Colonic mucosa (tissue), 4 donors: ENCODE data around the gene TMCC3. TPM values are rescaled to one million over a fixed set of nuclear protein-coding genes. Genes with fewer than 3 reads are reported as not detected.

ENCODE experiments used
- DNase-seq: peaks from one replicate; pipeline ENCODE4 v3.0.0-alpha.2; 2020
- H3K27ac ChIP-seq: fragments of 200-600 bp; one replicate; pipeline ENCODE4 v1.8.0; 2021
- H3K27me3 ChIP-seq: fragments of 200-600 bp; one replicate; pipeline ENCODE4 v1.8.0; 2021
- H3K36me3 ChIP-seq: fragments of 200-600 bp; one replicate; pipeline ENCODE4 v1.8.0; 2021
- H3K4me1 ChIP-seq: fragments of 200-600 bp; one replicate; pipeline ENCODE4 v1.8.0; 2021; ENCODE audit warnings: mild to moderate bottlenecking
- H3K4me3 ChIP-seq: fragments of 200-600 bp; one replicate; pipeline ENCODE4 v1.8.0; 2021
- H3K9ac ChIP-seq, 2 donors: one replicate each; pipeline ENCODE4 v1.7.0; 2013; ENCODE audit warnings: control low read depth in 2 of 2, low read depth in 2 of 2, low read length in 2 of 2
- H3K9me3 ChIP-seq: fragments of 200-600 bp; one replicate; pipeline ENCODE4 v1.8.0; 2021
- intact Hi-C: fragments of 100-400 bp; cut with DNase I; formaldehyde crosslinking; loops from one replicate; pipeline ENCODE4 v1.14.1; 2022
- total RNA-seq, 2 donors: library from RNA; stranded (reverse); fragmentation: NEBNext Ultra II Directional in 1 of 2; extraction: Animal tissue kit (Norgen Biotek cat#: 25700) in 1 of 2; gene quantifications; one replicate each; pipeline ENCODE4 v1.2.1, GENCODE V29; 2021
- TF ChIP-seq, protein P1 (sequence below): fragments of 200-600 bp; IDR thresholded peaks from one replicate; pipeline ENCODE4 v1.8.0; 2022; ENCODE audit warnings: antibody characterized with exemption, mild to moderate bottlenecking
- donor health status: healthy.
- donor health status: DM: no; HTN: no; CAD: no.
- donor health status: DM: no; HTN: no; CAD: no.

TMCC3 gene
- total RNA-seq, 2 donors from 2014 or later: 21.4 to 77.4 TPM

DNA sequence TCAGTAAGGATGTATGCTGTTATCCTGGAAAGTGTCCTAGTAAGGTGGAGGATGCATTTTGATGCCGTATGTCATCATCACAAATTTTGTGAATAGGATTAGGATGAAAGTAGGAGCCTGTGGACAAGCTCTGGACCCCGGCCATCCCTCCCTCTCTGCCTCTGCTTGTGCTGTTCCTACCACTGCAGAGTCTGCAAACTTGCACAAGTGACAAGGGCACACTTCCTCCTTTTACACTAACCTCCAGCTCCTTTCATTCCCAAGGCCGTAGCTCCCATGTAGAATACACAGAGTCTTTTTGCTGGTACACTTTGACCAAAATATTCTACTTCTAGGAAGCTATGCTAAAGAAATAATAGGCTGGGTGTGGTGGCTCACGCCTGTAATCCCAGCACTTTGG, 13.3 kb upstream of the TMCC3 start:
- no peaks in the 10 kb centered on the region for H3K9me3 ChIP-seq
- H3K4me3 ChIP-seq: no peak overlapping the region
- H3K9ac ChIP-seq: no peak overlapping the region
- H3K4me1 ChIP-seq: no peaks in the 10 kb centered on the region
- DNase-seq: no peak
- no peak overlapping the region for H3K27ac ChIP-seq
- no peaks in the 10 kb centered on the region for H3K27me3 ChIP-seq
- intact Hi-C loops: no loop called here
- TF ChIP-seq, protein P1, sequence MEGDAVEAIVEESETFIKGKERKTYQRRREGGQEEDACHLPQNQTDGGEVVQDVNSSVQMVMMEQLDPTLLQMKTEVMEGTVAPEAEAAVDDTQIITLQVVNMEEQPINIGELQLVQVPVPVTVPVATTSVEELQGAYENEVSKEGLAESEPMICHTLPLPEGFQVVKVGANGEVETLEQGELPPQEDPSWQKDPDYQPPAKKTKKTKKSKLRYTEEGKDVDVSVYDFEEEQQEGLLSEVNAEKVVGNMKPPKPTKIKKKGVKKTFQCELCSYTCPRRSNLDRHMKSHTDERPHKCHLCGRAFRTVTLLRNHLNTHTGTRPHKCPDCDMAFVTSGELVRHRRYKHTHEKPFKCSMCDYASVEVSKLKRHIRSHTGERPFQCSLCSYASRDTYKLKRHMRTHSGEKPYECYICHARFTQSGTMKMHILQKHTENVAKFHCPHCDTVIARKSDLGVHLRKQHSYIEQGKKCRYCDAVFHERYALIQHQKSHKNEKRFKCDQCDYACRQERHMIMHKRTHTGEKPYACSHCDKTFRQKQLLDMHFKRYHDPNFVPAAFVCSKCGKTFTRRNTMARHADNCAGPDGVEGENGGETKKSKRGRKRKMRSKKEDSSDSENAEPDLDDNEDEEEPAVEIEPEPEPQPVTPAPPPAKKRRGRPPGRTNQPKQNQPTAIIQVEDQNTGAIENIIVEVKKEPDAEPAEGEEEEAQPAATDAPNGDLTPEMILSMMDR: no peak
- H3K36me3 ChIP-seq: no peaks in the 10 kb centered on the region

DNA sequence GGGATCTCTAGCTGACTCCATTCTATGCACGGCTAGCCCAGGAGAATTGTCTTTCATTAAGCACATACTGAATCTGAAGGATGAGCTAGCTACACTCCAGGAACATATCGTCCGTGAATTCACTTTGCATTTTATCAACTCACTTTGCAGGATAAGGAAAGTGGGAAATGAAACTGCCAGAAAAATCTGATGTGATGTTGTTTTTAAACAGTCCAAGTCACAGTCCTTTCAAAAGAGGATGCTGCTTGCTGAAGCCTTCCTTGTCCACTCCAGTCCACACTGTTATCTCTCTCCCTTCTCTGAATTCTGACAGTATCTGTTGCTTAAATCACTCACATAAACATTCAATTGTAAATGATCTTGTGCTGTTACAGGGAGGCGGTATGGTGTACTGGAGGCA, 12.7 kb upstream of the TMCC3 start:
- H3K9me3 ChIP-seq: no peaks in the 10 kb centered on the region
- TF ChIP-seq, protein P1: no peak
- DNase-seq: no peak
- H3K36me3 ChIP-seq: no peaks in the 10 kb centered on the region
- no peaks in the 10 kb centered on the region for H3K4me1 ChIP-seq
- no peak overlapping the region for H3K9ac ChIP-seq
- no peak overlapping the region for H3K4me3 ChIP-seq
- H3K27me3 ChIP-seq: no peaks in the 10 kb centered on the region
- no peak overlapping the region for H3K27ac ChIP-seq
- intact Hi-C loops: no loop called here

DNA sequence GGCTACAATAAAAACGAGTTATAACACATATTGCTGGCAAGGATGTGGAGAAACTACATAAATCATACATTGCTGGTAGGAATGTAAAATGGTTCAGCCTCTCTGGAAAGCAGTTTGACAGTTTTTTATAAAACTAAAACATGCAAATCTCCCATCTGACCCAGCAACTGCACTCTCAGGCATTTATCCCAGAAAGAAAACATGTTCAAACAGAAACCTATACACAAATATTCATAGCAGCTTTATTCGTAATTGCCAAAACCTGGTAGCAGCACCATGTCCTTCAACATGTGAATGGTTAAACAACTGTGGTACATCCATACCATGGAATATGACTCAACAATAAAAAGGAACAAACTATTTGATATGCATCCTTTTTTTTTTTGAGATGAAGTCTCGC, 10.1 kb upstream of the TMCC3 start:
- H3K27me3 ChIP-seq: no peaks in the 10 kb centered on the region
- H3K36me3 ChIP-seq: no peaks in the 10 kb centered on the region
- H3K9me3 ChIP-seq: no peaks in the 10 kb centered on the region
- no peak for DNase-seq
- H3K27ac ChIP-seq: no peak overlapping the region
- intact Hi-C loops: no loop called here
- H3K9ac ChIP-seq: no peak overlapping the region
- TF ChIP-seq, protein P1: no peak
- H3K4me1 ChIP-seq: no peaks in the 10 kb centered on the region
- no peak overlapping the region for H3K4me3 ChIP-seq

DNA sequence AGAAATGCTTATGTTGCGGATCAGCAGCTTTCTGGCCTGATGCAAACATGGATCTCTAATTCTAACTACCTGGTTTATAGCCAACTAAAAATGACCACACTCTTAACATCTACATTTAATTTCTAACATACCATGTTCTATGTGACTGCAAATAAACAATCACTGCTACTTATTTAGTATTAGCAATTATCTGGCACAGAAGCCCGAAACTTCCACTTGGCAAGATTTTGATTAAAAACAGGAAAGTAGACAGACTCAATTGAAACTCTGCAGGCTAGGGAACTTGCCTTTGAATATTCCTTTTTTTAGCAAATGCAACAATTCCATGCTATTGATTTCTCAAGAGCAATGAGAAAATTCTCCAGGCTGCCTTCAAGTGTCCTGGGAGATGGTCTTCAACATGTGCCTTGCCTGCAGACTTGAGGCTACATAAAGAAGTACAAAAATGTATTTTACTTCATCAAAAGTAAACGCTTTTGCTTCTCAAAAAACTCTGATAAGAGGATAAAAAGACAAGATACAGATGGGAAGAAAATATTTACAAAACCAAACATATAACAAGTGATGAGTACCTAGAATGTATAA, 9.1 kb upstream of the TMCC3 start:
- H3K27ac ChIP-seq: no peak overlapping the region
- no peak overlapping the region for H3K4me3 ChIP-seq
- DNase-seq: no peak
- TF ChIP-seq, protein P1: no peak
- H3K9ac ChIP-seq: no peak overlapping the region
- no peaks in the 10 kb centered on the region for H3K9me3 ChIP-seq
- no peaks in the 10 kb centered on the region for H3K4me1 ChIP-seq
- H3K36me3 ChIP-seq: no peaks in the 10 kb centered on the region
- H3K27me3 ChIP-seq: no peaks in the 10 kb centered on the region
- intact Hi-C loops: no loop called here

DNA sequence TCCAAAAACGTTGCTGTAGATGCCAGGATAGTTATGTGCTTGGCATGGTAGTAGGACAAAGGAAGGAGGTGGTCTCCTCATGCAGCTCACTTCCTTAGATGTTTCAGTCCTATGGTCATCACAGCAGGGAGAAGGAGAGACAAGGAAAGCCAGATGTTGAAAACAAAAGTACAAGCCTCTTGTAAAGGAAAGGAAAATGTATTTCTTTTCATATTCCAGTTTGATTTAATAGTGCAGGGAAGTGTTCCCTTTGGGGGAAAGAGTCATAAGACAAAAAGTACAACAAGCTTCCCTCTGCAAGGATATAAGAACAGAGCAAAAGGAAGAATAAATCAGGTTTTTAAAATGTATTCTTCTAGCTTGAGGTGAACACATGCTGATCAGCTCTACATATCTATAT, 8.6 kb upstream of the TMCC3 start:
- H3K4me3 ChIP-seq: no peak overlapping the region
- intact Hi-C loops: no loop called here
- H3K9me3 ChIP-seq: no peaks in the 10 kb centered on the region
- TF ChIP-seq, protein P1: no peak
- no peak overlapping the region for H3K27ac ChIP-seq
- no peak for DNase-seq
- no peak overlapping the region for H3K9ac ChIP-seq
- no peaks in the 10 kb centered on the region for H3K27me3 ChIP-seq
- no peaks in the 10 kb centered on the region for H3K4me1 ChIP-seq
- no peaks in the 10 kb centered on the region for H3K36me3 ChIP-seq
